GM23338 (cell line): ENCODE results near the gene ZNF385C. TPM values are rescaled to one million over a fixed set of nuclear protein-coding genes. Genes with fewer than 3 reads are reported as not detected.

Experiments used
- ATAC-seq: fragments of 200-7000 bp; cut with Tn5 transposase; 3 replicates; pipeline ENCODE4 v1.9.1; 2020
- DNase-seq: peaks from one replicate; pipeline ENCODE4 v3.0.0-alpha.2; 2015; ENCODE audit warnings: low spot score
- H2AFZ ChIP-seq: fragments of 200-600 bp; sonication (generic); 2 replicates; pipeline ENCODE4 v1.8.0; 2016; ENCODE audit warnings: antibody characterized with exemption, mild to moderate bottlenecking, moderate library complexity
- H3F3A ChIP-seq: fragments of 200-600 bp; sonication (generic); replicated peaks from 2 replicates; pipeline ENCODE4 v1.8.0; 2017; ENCODE audit warnings: antibody characterized with exemption, mixed run types, low read depth
- H3K27ac ChIP-seq: fragments of 200-600 bp; sonication (generic); 2 replicates; pipeline ENCODE4 v1.6.1; 2016; ENCODE audit warnings: low read depth
- H3K27me3 ChIP-seq: fragments of 200-600 bp; sonication (generic); 2 replicates; pipeline ENCODE4 v1.8.0; 2016; ENCODE audit warnings: mild to moderate bottlenecking, mixed run types, moderate library complexity; ENCODE audit not compliant: insufficient read depth
- H3K36me3 ChIP-seq: fragments of 200-600 bp; sonication (generic); 2 replicates; pipeline ENCODE4 v1.8.0; 2016; ENCODE audit warnings: mild to moderate bottlenecking; ENCODE audit not compliant: insufficient read depth
- H3K4me1 ChIP-seq: fragments of 200-600 bp; sonication (generic); 2 replicates; pipeline ENCODE4 v1.8.0; 2016; ENCODE audit warnings: mild to moderate bottlenecking, moderate library complexity; ENCODE audit not compliant: insufficient read depth
- H3K4me2 ChIP-seq: fragments of 200-600 bp; sonication (generic); 2 replicates; pipeline ENCODE4 v1.7.1; 2017; ENCODE audit warnings: mixed run types
- H3K4me3 ChIP-seq: fragments of 200-600 bp; sonication (generic); 2 replicates; pipeline ENCODE4 v1.6.1; 2016; ENCODE audit warnings: mixed run types
- H3K79me2 ChIP-seq: fragments of 200-600 bp; sonication (generic); replicated peaks from 2 replicates; pipeline ENCODE4 v1.8.0; 2017; ENCODE audit warnings: mild to moderate bottlenecking; ENCODE audit not compliant: insufficient read depth
- H3K9me2 ChIP-seq: fragments of 200-600 bp; sonication (generic); 2 replicates; pipeline ENCODE4 v1.8.0; 2017; ENCODE audit not compliant: insufficient read depth
- H4K20me1 ChIP-seq: fragments of 200-600 bp; sonication (generic); replicated peaks from 2 replicates; pipeline ENCODE4 v1.8.0; 2017; ENCODE audit warnings: mild to moderate bottlenecking; ENCODE audit not compliant: insufficient read depth
- H3K27ac Mint-ChIP-seq: 2 replicates; pipeline ENCODE4 v1.8.0; 2020; ENCODE audit warnings: inconsistent platforms, mild to moderate bottlenecking, moderate library complexity, mixed read lengths
- H3K27me3 Mint-ChIP-seq: 3 replicates; pipeline ENCODE4 v1.8.0; 2022; ENCODE audit warnings: low read depth, mild to moderate bottlenecking, moderate library complexity, mixed read lengths, inconsistent platforms; ENCODE audit not compliant: insufficient read depth, poor library complexity
- H3K36me3 Mint-ChIP-seq: 3 replicates; pipeline ENCODE4 v1.8.0; 2021; ENCODE audit warnings: low read depth, mild to moderate bottlenecking, inconsistent platforms, moderate library complexity, mixed read lengths
- H3K4me1 Mint-ChIP-seq: 3 replicates; pipeline ENCODE4 v1.8.0; 2020; ENCODE audit warnings: mild to moderate bottlenecking, inconsistent platforms, mixed read lengths
- H3K4me3 Mint-ChIP-seq: 3 replicates; pipeline ENCODE4 v1.8.0; 2021; ENCODE audit warnings: moderate library complexity, mild to moderate bottlenecking, inconsistent platforms, mixed read lengths
- H3K9me3 Mint-ChIP-seq: 3 replicates; pipeline ENCODE4 v1.8.0; 2020; ENCODE audit warnings: moderate library complexity, mild to moderate bottlenecking, inconsistent platforms, mixed read lengths
- CREB1 ChIP-seq: fragments of 250-450 bp; sonication (Bioruptor Pico); IDR thresholded peaks from 2 replicates; pipeline ENCODE4 v1.5.0; 2020; ENCODE audit warnings: low read depth, mild to moderate bottlenecking, moderate library complexity
- EZH2 ChIP-seq: fragments of 200-600 bp; sonication (generic); IDR thresholded peaks from one replicate; pipeline ENCODE4 v1.8.0; 2017; ENCODE audit warnings: antibody characterized with exemption, mild to moderate bottlenecking, low read depth; ENCODE audit not compliant: unreplicated experiment
- EZH2phosphoT487 ChIP-seq: fragments of 200-600 bp; sonication (generic); IDR thresholded peaks from one replicate; pipeline ENCODE4 v1.8.1; 2018; ENCODE audit warnings: antibody characterized with exemption; ENCODE audit not compliant: unreplicated experiment
- JUNB ChIP-seq: IDR thresholded peaks from one replicate; pipeline ENCODE4 v1.6.1; 2016; ENCODE audit warnings: antibody characterized with exemption; ENCODE audit not compliant: unreplicated experiment
- NANOG ChIP-seq: IDR thresholded peaks from 2 replicates; pipeline ENCODE4 v1.6.1; 2016; ENCODE audit warnings: antibody characterized with exemption, borderline replicate concordance
- POLR2AphosphoS5 ChIP-seq: IDR thresholded peaks from 2 replicates; pipeline ENCODE4 v1.6.1; 2016; ENCODE audit warnings: antibody characterized with exemption, low read depth
- STAT1 ChIP-seq: IDR thresholded peaks from one replicate; pipeline ENCODE4 v1.6.1; 2016; ENCODE audit warnings: antibody characterized with exemption; ENCODE audit not compliant: unreplicated experiment
- ZNF114 ChIP-seq: fragments of 250-450 bp; sonication (Bioruptor Pico); IDR thresholded peaks from 2 replicates; pipeline ENCODE4 v1.5.0; 2020; ENCODE audit warnings: mild to moderate bottlenecking, moderate library complexity
- polyA plus RNA-seq: library from polyadenylated mRNA; unstranded; fragments of >200 nt; fragmentation: Nextera tagmentation; extraction: Ambion mirVana; gene quantifications from 2 replicates; pipeline ENCODE4 v1.2.1, GENCODE V29; 2016
- total RNA-seq: library from RNA; depleted of rRNA; stranded (reverse); fragments of >200 nt; shearing (Covaris generic); gene quantifications from 2 replicates; pipeline ENCODE4 v1.2.3, GENCODE V29; 2014
- TF ChIP-seq, protein P1 (sequence below), 2 experiments: fragments of 200-600 bp in 1 of 2; sonication (generic) in 1 of 2; conservative IDR thresholded peaks; 2 replicates each; pipeline versions ENCODE4 v1.5.1 to v1.6.1; 2016 to 2017; ENCODE audit warnings: antibody characterized with exemption in 2 of 2, low read depth in 2 of 2, mild to moderate bottlenecking in 2 of 2, moderate library complexity in 1 of 2
- TF ChIP-seq, protein P2 (sequence below): fragments of 250-450 bp; sonication (Bioruptor Pico); IDR thresholded peaks from 2 replicates; pipeline ENCODE4 v1.5.0; 2020; ENCODE audit warnings: mild to moderate bottlenecking, moderate library complexity
- TF ChIP-seq, protein P3 (sequence below): IDR thresholded peaks from 2 replicates; pipeline ENCODE4 v1.6.1; 2016; ENCODE audit warnings: antibody characterized with exemption
- TF ChIP-seq, protein P4 (sequence below): IDR thresholded peaks from one replicate; pipeline ENCODE4 v1.6.1; 2018; ENCODE audit warnings: antibody characterized with exemption; ENCODE audit not compliant: unreplicated experiment

The ZNF385C gene
- total and polyA plus RNA-seq, 2 experiments from 2014 or later, result 1.9 to 3.1 TPM

DNA sequence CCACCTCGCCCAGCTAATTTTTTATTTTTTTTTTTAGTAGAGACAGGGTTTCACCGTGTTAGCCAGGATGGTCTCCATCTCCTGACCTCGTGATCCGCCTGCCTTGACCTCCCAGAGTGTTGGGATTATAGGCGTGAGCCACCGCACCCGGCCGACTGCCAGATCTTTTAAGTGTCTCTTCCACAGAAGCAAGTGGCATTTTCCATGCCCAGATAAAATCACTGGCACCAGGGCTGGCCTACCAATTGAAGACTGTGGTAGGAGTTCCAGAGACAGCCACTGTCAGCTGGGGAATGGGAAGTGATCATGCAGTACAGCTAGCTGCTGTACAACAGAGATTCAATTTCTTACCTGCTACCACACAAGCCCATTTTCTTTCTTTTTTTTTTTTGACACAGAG is 113.8 kb downstream of the ZNF385C start (continued):
- TF ChIP-seq, protein P1, sequence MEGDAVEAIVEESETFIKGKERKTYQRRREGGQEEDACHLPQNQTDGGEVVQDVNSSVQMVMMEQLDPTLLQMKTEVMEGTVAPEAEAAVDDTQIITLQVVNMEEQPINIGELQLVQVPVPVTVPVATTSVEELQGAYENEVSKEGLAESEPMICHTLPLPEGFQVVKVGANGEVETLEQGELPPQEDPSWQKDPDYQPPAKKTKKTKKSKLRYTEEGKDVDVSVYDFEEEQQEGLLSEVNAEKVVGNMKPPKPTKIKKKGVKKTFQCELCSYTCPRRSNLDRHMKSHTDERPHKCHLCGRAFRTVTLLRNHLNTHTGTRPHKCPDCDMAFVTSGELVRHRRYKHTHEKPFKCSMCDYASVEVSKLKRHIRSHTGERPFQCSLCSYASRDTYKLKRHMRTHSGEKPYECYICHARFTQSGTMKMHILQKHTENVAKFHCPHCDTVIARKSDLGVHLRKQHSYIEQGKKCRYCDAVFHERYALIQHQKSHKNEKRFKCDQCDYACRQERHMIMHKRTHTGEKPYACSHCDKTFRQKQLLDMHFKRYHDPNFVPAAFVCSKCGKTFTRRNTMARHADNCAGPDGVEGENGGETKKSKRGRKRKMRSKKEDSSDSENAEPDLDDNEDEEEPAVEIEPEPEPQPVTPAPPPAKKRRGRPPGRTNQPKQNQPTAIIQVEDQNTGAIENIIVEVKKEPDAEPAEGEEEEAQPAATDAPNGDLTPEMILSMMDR (conservative IDR thresholded peaks at IDR 0.05; ENCODE audit: low read depth in 2 of 2), result no peak
- TF ChIP-seq POLR2AphosphoS5, result no peak
- TF ChIP-seq NANOG, result no peak

DNA sequence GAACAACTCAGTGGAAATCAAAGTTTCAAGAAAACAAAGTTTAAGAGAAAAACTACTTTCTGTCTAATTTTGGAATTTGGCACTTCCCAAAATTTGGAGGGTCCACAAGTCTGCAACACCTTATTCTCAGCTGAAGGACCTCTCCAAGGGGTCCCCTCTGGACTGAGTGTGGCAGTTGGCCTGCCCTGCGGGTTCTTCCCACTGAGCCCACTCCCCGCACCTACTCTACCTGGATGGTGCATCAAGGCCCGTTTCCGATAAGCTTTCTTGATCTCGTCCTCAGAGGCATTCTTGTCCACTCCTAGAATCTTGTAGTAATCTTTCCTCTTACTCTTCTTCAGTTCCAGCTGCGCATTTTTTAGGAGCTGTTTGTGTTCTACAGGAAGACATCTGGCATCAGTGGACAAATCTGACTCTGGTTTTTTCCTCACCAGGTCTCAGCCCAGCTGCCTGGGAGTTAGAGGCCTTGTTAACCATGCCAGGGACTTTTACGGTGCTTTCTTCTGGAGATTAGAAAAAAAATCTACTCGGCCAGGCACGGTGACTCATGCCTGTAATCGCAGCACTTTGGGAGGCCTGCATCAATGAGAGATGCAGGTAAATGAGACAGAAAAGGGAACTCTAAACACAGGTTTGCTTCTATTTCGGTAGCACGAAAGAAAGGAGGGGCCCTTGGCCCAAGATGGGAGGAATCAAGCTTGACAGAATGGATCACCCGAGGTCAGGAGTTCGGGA is 116.1 kb downstream of the ZNF385C start:
- Histone ChIP-seq H3K27ac (no peak overlapping the region), H4K20me1 (peaks cover 24% of the 10 kb centered on the region), H3K27me3 (no peaks in the 10 kb centered on the region), H3K4me1 (no peaks in the 10 kb centered on the region), H3F3A (peaks cover 27% of the 10 kb centered on the region), H3K9me2 (no peaks in the 10 kb centered on the region), H2AFZ (no peak overlapping the region), H3K4me3 (no peak overlapping the region), H3K36me3 (peaks cover 72% of the 10 kb centered on the region), H3K4me2 (no peak overlapping the region), H3K79me2 (no peaks in the 10 kb centered on the region)
- H3K4me3 Mint-ChIP-seq, result no peak overlapping the region; the same call in 2 of the 3 replicates
- no peaks in the 10 kb centered on the region for H3K4me1 Mint-ChIP-seq
- peaks cover 9% of the 10 kb centered on the region for H3K27me3 Mint-ChIP-seq
- no peak for DNase-seq
- H3K9me3 Mint-ChIP-seq, result no peaks in the 10 kb centered on the region
- TF ChIP-seq, protein P2, sequence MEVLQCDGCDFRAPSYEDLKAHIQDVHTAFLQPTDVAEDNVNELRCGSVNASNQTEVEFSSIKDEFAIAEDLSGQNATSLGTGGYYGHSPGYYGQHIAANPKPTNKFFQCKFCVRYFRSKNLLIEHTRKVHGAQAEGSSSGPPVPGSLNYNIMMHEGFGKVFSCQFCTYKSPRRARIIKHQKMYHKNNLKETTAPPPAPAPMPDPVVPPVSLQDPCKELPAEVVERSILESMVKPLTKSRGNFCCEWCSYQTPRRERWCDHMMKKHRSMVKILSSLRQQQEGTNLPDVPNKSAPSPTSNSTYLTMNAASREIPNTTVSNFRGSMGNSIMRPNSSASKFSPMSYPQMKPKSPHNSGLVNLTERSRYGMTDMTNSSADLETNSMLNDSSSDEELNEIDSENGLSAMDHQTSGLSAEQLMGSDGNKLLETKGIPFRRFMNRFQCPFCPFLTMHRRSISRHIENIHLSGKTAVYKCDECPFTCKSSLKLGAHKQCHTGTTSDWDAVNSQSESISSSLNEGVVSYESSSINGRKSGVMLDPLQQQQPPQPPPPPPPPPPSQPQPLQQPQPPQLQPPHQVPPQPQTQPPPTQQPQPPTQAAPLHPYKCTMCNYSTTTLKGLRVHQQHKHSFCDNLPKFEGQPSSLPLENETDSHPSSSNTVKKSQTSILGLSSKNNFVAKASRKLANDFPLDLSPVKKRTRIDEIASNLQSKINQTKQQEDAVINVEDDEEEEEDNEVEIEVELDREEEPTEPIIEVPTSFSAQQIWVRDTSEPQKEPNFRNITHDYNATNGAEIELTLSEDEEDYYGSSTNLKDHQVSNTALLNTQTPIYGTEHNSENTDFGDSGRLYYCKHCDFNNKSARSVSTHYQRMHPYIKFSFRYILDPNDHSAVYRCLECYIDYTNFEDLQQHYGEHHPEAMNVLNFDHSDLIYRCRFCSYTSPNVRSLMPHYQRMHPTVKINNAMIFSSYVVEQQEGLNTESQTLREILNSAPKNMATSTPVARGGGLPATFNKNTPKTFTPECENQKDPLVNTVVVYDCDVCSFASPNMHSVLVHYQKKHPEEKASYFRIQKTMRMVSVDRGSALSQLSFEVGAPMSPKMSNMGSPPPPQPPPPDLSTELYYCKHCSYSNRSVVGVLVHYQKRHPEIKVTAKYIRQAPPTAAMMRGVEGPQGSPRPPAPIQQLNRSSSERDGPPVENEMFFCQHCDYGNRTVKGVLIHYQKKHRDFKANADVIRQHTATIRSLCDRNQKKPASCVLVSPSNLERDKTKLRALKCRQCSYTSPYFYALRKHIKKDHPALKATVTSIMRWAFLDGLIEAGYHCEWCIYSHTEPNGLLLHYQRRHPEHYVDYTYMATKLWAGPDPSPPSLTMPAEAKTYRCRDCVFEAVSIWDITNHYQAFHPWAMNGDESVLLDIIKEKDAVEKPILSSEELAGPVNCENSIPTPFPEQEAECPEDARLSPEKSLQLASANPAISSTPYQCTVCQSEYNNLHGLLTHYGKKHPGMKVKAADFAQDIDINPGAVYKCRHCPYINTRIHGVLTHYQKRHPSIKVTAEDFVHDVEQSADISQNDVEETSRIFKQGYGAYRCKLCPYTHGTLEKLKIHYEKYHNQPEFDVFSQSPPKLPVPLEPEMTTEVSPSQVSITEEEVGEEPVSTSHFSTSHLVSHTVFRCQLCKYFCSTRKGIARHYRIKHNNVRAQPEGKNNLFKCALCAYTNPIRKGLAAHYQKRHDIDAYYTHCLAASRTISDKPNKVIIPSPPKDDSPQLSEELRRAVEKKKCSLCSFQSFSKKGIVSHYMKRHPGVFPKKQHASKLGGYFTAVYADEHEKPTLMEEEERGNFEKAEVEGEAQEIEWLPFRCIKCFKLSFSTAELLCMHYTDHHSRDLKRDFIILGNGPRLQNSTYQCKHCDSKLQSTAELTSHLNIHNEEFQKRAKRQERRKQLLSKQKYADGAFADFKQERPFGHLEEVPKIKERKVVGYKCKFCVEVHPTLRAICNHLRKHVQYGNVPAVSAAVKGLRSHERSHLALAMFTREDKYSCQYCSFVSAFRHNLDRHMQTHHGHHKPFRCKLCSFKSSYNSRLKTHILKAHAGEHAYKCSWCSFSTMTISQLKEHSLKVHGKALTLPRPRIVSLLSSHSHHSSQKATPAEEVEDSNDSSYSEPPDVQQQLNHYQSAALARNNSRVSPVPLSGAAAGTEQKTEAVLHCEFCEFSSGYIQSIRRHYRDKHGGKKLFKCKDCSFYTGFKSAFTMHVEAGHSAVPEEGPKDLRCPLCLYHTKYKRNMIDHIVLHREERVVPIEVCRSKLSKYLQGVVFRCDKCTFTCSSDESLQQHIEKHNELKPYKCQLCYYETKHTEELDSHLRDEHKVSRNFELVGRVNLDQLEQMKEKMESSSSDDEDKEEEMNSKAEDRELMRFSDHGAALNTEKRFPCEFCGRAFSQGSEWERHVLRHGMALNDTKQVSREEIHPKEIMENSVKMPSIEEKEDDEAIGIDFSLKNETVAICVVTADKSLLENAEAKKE (CRISPR knock-in tag), result no peak
- TF ChIP-seq CREB1 (CRISPR knock-in tag) (no peak), JUNB (no peak), NANOG (no peak), EZH2 (no peak), POLR2AphosphoS5 (no peak), EZH2phosphoT487 (no peak), STAT1 (no peak), ZNF114 (no peak)
- TF ChIP-seq, protein P3, sequence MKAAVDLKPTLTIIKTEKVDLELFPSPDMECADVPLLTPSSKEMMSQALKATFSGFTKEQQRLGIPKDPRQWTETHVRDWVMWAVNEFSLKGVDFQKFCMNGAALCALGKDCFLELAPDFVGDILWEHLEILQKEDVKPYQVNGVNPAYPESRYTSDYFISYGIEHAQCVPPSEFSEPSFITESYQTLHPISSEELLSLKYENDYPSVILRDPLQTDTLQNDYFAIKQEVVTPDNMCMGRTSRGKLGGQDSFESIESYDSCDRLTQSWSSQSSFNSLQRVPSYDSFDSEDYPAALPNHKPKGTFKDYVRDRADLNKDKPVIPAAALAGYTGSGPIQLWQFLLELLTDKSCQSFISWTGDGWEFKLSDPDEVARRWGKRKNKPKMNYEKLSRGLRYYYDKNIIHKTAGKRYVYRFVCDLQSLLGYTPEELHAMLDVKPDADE, result no peak
- TF ChIP-seq, protein P4, sequence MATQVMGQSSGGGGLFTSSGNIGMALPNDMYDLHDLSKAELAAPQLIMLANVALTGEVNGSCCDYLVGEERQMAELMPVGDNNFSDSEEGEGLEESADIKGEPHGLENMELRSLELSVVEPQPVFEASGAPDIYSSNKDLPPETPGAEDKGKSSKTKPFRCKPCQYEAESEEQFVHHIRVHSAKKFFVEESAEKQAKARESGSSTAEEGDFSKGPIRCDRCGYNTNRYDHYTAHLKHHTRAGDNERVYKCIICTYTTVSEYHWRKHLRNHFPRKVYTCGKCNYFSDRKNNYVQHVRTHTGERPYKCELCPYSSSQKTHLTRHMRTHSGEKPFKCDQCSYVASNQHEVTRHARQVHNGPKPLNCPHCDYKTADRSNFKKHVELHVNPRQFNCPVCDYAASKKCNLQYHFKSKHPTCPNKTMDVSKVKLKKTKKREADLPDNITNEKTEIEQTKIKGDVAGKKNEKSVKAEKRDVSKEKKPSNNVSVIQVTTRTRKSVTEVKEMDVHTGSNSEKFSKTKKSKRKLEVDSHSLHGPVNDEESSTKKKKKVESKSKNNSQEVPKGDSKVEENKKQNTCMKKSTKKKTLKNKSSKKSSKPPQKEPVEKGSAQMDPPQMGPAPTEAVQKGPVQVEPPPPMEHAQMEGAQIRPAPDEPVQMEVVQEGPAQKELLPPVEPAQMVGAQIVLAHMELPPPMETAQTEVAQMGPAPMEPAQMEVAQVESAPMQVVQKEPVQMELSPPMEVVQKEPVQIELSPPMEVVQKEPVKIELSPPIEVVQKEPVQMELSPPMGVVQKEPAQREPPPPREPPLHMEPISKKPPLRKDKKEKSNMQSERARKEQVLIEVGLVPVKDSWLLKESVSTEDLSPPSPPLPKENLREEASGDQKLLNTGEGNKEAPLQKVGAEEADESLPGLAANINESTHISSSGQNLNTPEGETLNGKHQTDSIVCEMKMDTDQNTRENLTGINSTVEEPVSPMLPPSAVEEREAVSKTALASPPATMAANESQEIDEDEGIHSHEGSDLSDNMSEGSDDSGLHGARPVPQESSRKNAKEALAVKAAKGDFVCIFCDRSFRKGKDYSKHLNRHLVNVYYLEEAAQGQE, result no peak
- ATAC-seq, result no peak
- H3K27ac Mint-ChIP-seq, result no peak overlapping the region
- peaks cover 90% of the 10 kb centered on the region for H3K36me3 Mint-ChIP-seq
